ENCODE data around the gene TTC3. TPM values are rescaled to one million over a fixed set of nuclear protein-coding genes. Genes with fewer than 3 reads are reported as not detected.

TTC3 gene
- total and polyA plus RNA-seq, 2 of the 13 experiments (the other 11 are each of a cell fraction or from before 2014, with no cell fraction given): 55.7 to 108 TPM

- TF ChIP-seq ZNF460 (CRISPR knock-in tag; IDR thresholded peaks at IDR 0.05; ENCODE audit: borderline replicate concordance) (no peak), ZNF431 (CRISPR knock-in tag; IDR thresholded peaks at IDR 0.05; ENCODE audit: borderline replicate concordance, low read depth) (peak; percentile 92), SKI (IDR thresholded peaks at IDR 0.05; ENCODE audit: partially characterized antibody) (peak; percentile 90), ZNF34 (CRISPR knock-in tag; IDR thresholded peaks at IDR 0.05; ENCODE audit: borderline replicate concordance) (peak; percentile 13; the same call in 1 of the 2 replicates), IRF2 (CRISPR knock-in tag; IDR thresholded peaks at IDR 0.05) (peak; percentile 55; the same call in 1 of the 2 replicates), ZNF883 (CRISPR knock-in tag; IDR thresholded peaks at IDR 0.05; ENCODE audit: not compliant biosample characterization) (peak; percentile 29), MEIS2 (CRISPR knock-in tag; IDR thresholded peaks at IDR 0.05) (peak; percentile 47; the same call in 1 of the 2 replicates), CBFB (CRISPR knock-in tag; IDR thresholded peaks at IDR 0.05) (0 out of 2 replicates have a peak, but pooled peaks have one; percentile 43), ATAD3A (CRISPR knock-in tag; IDR thresholded peaks at IDR 0.05) (no peak), ZNF329 (CRISPR knock-in tag; IDR thresholded peaks at IDR 0.05; ENCODE audit: low read depth) (peak; percentile 60; the same call in 1 of the 2 replicates), ZNF343 (CRISPR knock-in tag; IDR thresholded peaks at IDR 0.05) (peak; percentile 56; the same call in 1 of the 2 replicates), HOXA3 (CRISPR knock-in tag; IDR thresholded peaks at IDR 0.05) (peak; percentile 67), MAFK (conservative IDR thresholded peaks at IDR 0.05 in 1 of 2, IDR thresholded peaks at IDR 0.05 in 1 of 2; ENCODE audit: low read length in 2 of 2) (no peak), HOXA9 (CRISPR knock-in tag; IDR thresholded peaks at IDR 0.05; ENCODE audit: borderline replicate concordance) (peak; percentile 49; the same call in 1 of the 2 replicates), GATAD2A (CRISPR knock-in tag; IDR thresholded peaks at IDR 0.05) (no peak), THRA (CRISPR knock-in tag; IDR thresholded peaks at IDR 0.05; ENCODE audit: borderline replicate concordance) (no peak), TOPORS (CRISPR knock-in tag; IDR thresholded peaks at IDR 0.05) (peak; percentile 84; the same call in 1 of the 2 replicates), MYNN (CRISPR knock-in tag; IDR thresholded peaks at IDR 0.05; ENCODE audit: low read depth) (0 out of 2 replicates have a peak, but pooled peaks have one; percentile 2), NR3C1 (CRISPR knock-in tag; IDR thresholded peaks at IDR 0.05) (no peak), PRDM10 (CRISPR knock-in tag; IDR thresholded peaks at IDR 0.05; ENCODE audit: low read depth) (no peak), AGO1 (IDR thresholded peaks at IDR 0.05; ENCODE audit: low read depth, low read length, poor library complexity, severe bottlenecking) (peak; percentile 50), ZNF597 (CRISPR knock-in tag; IDR thresholded peaks at IDR 0.05) (no peak)
- TF ChIP-seq, protein P1, sequence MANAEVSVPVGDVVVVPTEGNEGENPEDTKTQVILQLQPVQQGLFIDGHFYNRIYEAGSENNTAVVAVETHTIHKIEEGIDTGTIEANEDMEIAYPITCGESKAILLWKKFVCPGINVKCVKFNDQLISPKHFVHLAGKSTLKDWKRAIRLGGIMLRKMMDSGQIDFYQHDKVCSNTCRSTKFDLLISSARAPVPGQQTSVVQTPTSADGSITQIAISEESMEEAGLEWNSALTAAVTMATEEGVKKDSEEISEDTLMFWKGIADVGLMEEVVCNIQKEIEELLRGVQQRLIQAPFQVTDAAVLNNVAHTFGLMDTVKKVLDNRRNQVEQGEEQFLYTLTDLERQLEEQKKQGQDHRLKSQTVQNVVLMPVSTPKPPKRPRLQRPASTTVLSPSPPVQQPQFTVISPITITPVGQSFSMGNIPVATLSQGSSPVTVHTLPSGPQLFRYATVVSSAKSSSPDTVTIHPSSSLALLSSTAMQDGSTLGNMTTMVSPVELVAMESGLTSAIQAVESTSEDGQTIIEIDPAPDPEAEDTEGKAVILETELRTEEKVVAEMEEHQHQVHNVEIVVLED (CRISPR knock-in tag; IDR thresholded peaks at IDR 0.05; ENCODE audit: borderline replicate concordance): peak; percentile 60; the same call in 1 of the 2 replicates
These were observed at the start of gene TTC3, which contains the start of gene PIGP (continued) for GRCh38 chr21:37072988-37073416.

All from HepG2 (cell line).